ENCODE data around the gene APMAP.

GRCh38 chr20:25003002-25003401, 10.5 kb upstream of the APMAP start:
- TF ChIP-seq, protein P1, sequence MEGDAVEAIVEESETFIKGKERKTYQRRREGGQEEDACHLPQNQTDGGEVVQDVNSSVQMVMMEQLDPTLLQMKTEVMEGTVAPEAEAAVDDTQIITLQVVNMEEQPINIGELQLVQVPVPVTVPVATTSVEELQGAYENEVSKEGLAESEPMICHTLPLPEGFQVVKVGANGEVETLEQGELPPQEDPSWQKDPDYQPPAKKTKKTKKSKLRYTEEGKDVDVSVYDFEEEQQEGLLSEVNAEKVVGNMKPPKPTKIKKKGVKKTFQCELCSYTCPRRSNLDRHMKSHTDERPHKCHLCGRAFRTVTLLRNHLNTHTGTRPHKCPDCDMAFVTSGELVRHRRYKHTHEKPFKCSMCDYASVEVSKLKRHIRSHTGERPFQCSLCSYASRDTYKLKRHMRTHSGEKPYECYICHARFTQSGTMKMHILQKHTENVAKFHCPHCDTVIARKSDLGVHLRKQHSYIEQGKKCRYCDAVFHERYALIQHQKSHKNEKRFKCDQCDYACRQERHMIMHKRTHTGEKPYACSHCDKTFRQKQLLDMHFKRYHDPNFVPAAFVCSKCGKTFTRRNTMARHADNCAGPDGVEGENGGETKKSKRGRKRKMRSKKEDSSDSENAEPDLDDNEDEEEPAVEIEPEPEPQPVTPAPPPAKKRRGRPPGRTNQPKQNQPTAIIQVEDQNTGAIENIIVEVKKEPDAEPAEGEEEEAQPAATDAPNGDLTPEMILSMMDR (IDR thresholded peaks at IDR 0.05; ENCODE audit: low read length), result no peak
- no peak for TF ChIP-seq EZH2 (optimal IDR thresholded peaks at IDR 0.05; ENCODE audit: low read depth, low read length)
